ENCODE measurements around the gene RETREG3.
A peak's percentile ranks its signal among the peaks of the same experiment; 100 is the strongest.

RETREG3 gene

GRCh38 chr17:42559075-42559474 is 50.1 kb downstream of the RETREG3 start:
- TF ChIP-seq TAF1 (IDR thresholded peaks at IDR 0.05; ENCODE audit: borderline replicate concordance, insufficient read depth, low read length) (no peak), FOXP2 (optimal IDR thresholded peaks at IDR 0.05; ENCODE audit: borderline replicate concordance, extremely low read depth, extremely low read length, insufficient read depth) (no peak), POLR2AphosphoS5 (IDR thresholded peaks at IDR 0.05; ENCODE audit: low read depth, low read length) (no peak), SIN3A (IDR thresholded peaks at IDR 0.05; ENCODE audit: borderline replicate concordance, insufficient read depth, low read length) (no peak)
- TF ChIP-seq, protein P1, sequence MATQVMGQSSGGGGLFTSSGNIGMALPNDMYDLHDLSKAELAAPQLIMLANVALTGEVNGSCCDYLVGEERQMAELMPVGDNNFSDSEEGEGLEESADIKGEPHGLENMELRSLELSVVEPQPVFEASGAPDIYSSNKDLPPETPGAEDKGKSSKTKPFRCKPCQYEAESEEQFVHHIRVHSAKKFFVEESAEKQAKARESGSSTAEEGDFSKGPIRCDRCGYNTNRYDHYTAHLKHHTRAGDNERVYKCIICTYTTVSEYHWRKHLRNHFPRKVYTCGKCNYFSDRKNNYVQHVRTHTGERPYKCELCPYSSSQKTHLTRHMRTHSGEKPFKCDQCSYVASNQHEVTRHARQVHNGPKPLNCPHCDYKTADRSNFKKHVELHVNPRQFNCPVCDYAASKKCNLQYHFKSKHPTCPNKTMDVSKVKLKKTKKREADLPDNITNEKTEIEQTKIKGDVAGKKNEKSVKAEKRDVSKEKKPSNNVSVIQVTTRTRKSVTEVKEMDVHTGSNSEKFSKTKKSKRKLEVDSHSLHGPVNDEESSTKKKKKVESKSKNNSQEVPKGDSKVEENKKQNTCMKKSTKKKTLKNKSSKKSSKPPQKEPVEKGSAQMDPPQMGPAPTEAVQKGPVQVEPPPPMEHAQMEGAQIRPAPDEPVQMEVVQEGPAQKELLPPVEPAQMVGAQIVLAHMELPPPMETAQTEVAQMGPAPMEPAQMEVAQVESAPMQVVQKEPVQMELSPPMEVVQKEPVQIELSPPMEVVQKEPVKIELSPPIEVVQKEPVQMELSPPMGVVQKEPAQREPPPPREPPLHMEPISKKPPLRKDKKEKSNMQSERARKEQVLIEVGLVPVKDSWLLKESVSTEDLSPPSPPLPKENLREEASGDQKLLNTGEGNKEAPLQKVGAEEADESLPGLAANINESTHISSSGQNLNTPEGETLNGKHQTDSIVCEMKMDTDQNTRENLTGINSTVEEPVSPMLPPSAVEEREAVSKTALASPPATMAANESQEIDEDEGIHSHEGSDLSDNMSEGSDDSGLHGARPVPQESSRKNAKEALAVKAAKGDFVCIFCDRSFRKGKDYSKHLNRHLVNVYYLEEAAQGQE (IDR thresholded peaks at IDR 0.05; ENCODE audit: insufficient read depth in 1 of 2, low read depth in 2 of 2, low read length in 2 of 2): no peak

GRCh38 chr17:42555122-42555622 is 54.0 kb downstream of the RETREG3 start:
- no peak for TF ChIP-seq FOXP2 (optimal IDR thresholded peaks at IDR 0.05; ENCODE audit: borderline replicate concordance, extremely low read depth, extremely low read length, insufficient read depth)
- TF ChIP-seq, protein P1 (IDR thresholded peaks at IDR 0.05; ENCODE audit: insufficient read depth in 1 of 2, low read depth in 2 of 2, low read length in 2 of 2): no peak

DNA sequence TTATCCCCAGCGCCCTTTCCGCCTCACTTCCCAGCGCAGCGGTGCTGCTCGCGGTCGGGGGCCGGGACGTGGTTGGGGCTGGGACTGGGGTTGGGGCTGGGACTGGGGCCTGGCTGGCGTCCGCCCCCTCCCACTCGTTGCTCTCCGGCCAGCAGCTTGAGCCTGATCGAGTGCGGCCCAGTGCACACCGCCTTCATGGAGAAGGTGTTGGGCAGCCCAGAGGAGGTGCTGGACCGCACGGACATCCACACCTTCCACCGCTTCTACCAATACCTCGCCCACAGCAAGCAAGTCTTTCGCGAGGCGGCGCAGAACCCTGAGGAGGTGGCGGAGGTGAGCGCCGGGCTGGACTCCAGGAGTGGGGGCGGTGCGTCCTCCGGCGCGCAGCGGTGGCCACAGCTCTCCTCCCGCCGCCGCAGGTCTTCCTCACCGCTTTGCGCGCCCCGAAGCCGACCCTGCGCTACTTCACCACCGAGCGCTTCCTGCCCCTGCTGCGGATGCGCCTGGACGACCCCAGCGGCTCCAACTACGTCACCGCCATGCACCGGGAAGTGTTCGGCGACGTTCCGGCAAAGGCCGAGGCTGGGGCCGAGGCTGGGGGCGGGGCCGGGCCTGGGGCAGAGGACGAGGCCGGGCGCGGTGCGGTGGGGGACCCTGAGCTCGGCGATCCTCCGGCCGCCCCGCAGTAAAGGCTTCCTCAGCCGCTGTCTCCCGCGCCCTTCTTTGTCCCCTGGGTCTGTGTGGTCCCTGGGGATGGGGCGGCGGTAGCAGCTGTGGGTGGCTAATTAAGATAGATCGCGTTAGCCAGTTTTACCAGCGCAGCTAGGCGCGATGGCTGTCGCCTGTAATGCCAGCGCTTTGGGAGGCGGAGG is 54.7 kb downstream of the RETREG3 start:
- TF ChIP-seq SIN3A (IDR thresholded peaks at IDR 0.05; ENCODE audit: borderline replicate concordance, insufficient read depth, low read length) (peak; percentile 91), TAF1 (IDR thresholded peaks at IDR 0.05; ENCODE audit: borderline replicate concordance, insufficient read depth, low read length) (peak; percentile 95), POLR2AphosphoS5 (IDR thresholded peaks at IDR 0.05; ENCODE audit: low read depth, low read length) (peak; percentile 90), FOXP2 (optimal IDR thresholded peaks at IDR 0.05; ENCODE audit: borderline replicate concordance, extremely low read depth, extremely low read length, insufficient read depth) (peak; percentile 42)
- TF ChIP-seq, protein P1 (IDR thresholded peaks at IDR 0.05; ENCODE audit: insufficient read depth in 1 of 2, low read depth in 2 of 2, low read length in 2 of 2): peak in 1 of 2 experiments; percentile 70; a peak in 2 of 4 replicates

DNA sequence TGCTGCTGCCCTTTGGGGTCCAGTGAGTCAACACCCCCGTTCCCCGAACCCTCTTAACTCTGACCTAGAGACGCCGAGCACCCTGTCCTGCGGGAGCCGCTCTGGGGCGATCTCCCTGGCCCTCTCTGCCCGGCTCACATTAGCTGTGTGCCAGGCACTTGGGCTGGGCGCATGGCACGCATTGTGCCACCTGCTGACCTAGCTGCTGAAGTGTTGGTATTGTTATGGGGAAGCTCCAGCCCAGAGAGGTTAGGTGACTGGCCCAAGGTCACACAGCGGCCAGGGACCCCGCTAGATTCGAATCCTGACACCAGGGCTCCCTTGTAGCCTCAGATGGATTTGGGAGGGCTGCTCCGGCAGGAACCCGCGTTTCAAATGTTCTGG is 55.3 kb downstream of the RETREG3 start:
- TF ChIP-seq FOXP2 (optimal IDR thresholded peaks at IDR 0.05; ENCODE audit: borderline replicate concordance, extremely low read depth, extremely low read length, insufficient read depth): no peak
- no peak for TF ChIP-seq SIN3A (IDR thresholded peaks at IDR 0.05; ENCODE audit: borderline replicate concordance, insufficient read depth, low read length)
- TF ChIP-seq POLR2AphosphoS5 (IDR thresholded peaks at IDR 0.05; ENCODE audit: low read depth, low read length): no peak
- TF ChIP-seq, protein P1 (IDR thresholded peaks at IDR 0.05; ENCODE audit: insufficient read depth in 1 of 2, low read depth in 2 of 2, low read length in 2 of 2): no peak
- no peak for TF ChIP-seq TAF1 (IDR thresholded peaks at IDR 0.05; ENCODE audit: borderline replicate concordance, insufficient read depth, low read length)
